ENCODE measurements around the gene HAPLN1. TPM values are rescaled to one million over a fixed set of nuclear protein-coding genes. Genes with fewer than 3 reads are reported as not detected.

Gene HAPLN1
- total RNA-seq, 1 experiment from 2014 or later, result not detected

DNA sequence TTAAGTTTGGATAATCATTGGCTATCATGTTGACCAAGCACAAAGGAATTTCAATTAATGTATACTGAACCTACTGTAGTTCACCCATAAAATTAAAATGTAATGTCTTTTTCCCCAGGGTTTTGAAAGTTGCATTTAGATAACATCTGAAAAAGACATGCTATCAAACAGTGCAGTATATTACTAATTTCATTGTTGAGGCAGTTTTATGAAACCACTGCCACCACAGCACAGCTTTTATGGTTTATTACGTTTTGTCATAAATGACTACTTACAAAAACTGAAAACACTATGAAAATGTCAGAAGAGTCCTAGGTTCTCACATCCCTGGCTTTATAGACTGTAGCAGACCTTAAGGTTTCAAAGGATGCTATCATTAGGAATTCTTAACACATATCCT, 32.0 kb upstream of the HAPLN1 start:
- H3K9me3 Mint-ChIP-seq (ENCODE audit: low read depth, unreplicated experiment), result peaks cover 21% of the 10 kb centered on the region
- no peaks in the 10 kb centered on the region for H3K27me3 Mint-ChIP-seq (ENCODE audit: unreplicated experiment)
- DNase-seq, result no peak
- BruUV-seq (replicated peaks), result no TSS peak
- no peak overlapping the region for H3K27ac Mint-ChIP-seq (ENCODE audit: unreplicated experiment)
- H3K36me3 Mint-ChIP-seq (ENCODE audit: insufficient read depth, unreplicated experiment), result no peaks in the 10 kb centered on the region
- H3K4me1 Mint-ChIP-seq (ENCODE audit: low read depth, unreplicated experiment), result no peaks in the 10 kb centered on the region
- TF ChIP-seq, protein P1, sequence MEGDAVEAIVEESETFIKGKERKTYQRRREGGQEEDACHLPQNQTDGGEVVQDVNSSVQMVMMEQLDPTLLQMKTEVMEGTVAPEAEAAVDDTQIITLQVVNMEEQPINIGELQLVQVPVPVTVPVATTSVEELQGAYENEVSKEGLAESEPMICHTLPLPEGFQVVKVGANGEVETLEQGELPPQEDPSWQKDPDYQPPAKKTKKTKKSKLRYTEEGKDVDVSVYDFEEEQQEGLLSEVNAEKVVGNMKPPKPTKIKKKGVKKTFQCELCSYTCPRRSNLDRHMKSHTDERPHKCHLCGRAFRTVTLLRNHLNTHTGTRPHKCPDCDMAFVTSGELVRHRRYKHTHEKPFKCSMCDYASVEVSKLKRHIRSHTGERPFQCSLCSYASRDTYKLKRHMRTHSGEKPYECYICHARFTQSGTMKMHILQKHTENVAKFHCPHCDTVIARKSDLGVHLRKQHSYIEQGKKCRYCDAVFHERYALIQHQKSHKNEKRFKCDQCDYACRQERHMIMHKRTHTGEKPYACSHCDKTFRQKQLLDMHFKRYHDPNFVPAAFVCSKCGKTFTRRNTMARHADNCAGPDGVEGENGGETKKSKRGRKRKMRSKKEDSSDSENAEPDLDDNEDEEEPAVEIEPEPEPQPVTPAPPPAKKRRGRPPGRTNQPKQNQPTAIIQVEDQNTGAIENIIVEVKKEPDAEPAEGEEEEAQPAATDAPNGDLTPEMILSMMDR (IDR thresholded peaks at IDR 0.05; ENCODE audit: unreplicated experiment), result no peak
- intact Hi-C loops (cut with micrococcal nuclease; ENCODE audit: unreplicated experiment), result no loop called here
- CTCF ChIA-PET, result interaction anchor here (0.7 kb wide), 1 partner anchor 17 kb away, joined by 3 read pairs; no protein-coding TSS in a partner anchor
- H3K4me3 Mint-ChIP-seq (ENCODE audit: low read depth, unreplicated experiment), result no peak overlapping the region

DNA sequence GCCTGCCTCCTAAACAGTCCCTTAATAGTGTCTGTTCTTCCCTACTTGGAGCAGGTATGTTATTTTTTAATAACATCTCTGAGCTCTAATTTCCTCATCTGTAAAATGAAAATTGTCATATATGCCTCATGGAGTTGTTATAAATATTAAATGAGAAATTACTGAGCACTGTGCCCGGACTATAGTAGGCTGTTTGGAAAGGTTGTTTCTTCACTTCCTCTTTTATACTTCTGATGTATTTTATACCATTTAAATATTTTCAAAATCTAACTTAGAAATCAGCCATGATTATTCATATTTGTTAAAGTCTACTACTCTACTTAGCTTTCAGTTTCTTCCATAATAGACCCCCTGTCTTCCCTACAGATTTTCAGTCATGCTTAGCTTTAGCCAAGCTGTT, 30.5 kb upstream of the HAPLN1 start:
- no peak overlapping the region for H3K27ac Mint-ChIP-seq (ENCODE audit: unreplicated experiment)
- H3K4me1 Mint-ChIP-seq (ENCODE audit: low read depth, unreplicated experiment), result no peaks in the 10 kb centered on the region
- CTCF ChIA-PET, result no interaction called here
- TF ChIP-seq, protein P1 (IDR thresholded peaks at IDR 0.05; ENCODE audit: unreplicated experiment), result no peak
- H3K4me3 Mint-ChIP-seq (ENCODE audit: low read depth, unreplicated experiment), result no peak overlapping the region
- H3K27me3 Mint-ChIP-seq (ENCODE audit: unreplicated experiment), result no peaks in the 10 kb centered on the region
- H3K36me3 Mint-ChIP-seq (ENCODE audit: insufficient read depth, unreplicated experiment), result no peaks in the 10 kb centered on the region
- BruUV-seq (replicated peaks), result no TSS peak
- intact Hi-C loops (cut with micrococcal nuclease; ENCODE audit: unreplicated experiment), result no loop called here
- DNase-seq, result no peak
- peaks cover 18% of the 10 kb centered on the region for H3K9me3 Mint-ChIP-seq (ENCODE audit: low read depth, unreplicated experiment)

DNA sequence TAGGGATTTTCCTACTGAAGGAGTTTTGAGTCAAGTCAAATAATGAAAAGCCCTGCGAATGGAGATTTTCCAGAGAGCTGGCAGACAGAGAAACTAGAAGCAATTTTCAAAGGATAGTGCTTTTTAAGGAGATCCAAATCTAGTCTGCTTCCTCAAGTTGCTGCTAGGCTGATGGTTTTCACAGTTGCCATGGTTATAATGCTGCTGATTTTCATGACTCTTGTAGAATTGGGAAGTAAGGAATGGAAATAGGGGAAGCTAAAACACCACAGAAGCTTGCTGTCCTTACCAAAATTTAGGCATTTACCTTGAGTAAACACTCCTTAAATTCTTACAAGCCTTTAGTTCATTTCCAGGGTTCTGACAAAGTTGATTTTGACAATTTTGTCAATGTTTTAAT, 30.1 kb upstream of the HAPLN1 start:
- H3K27ac Mint-ChIP-seq (ENCODE audit: unreplicated experiment), result no peak overlapping the region
- no peaks in the 10 kb centered on the region for H3K36me3 Mint-ChIP-seq (ENCODE audit: insufficient read depth, unreplicated experiment)
- no peak overlapping the region for H3K4me3 Mint-ChIP-seq (ENCODE audit: low read depth, unreplicated experiment)
- TF ChIP-seq, protein P1 (IDR thresholded peaks at IDR 0.05; ENCODE audit: unreplicated experiment), result no peak
- DNase-seq, result no peak
- intact Hi-C loops (cut with micrococcal nuclease; ENCODE audit: unreplicated experiment), result no loop called here
- H3K4me1 Mint-ChIP-seq (ENCODE audit: low read depth, unreplicated experiment), result no peaks in the 10 kb centered on the region
- H3K27me3 Mint-ChIP-seq (ENCODE audit: unreplicated experiment), result no peaks in the 10 kb centered on the region
- peaks cover 18% of the 10 kb centered on the region for H3K9me3 Mint-ChIP-seq (ENCODE audit: low read depth, unreplicated experiment)
- CTCF ChIA-PET, result no interaction called here
- BruUV-seq (replicated peaks), result no TSS peak

DNA sequence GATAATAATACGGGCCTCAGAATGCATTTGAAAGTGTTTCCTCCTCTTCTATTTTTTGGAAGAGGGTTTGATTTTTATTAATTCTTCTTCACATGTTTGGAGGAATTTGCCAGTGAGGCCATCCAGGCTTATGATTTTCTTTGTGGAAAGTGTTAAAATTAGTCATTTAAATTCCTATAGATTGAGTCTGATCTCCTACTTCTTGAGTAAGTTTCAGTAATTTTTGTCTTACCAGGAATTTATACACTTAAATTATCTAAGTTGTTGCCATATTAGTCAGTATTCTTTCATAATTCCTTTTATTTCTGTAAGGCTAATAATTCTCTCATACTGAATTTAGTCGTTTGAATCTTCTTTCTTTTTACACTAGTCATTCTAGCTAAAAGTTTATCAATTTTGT, 25.2 kb upstream of the HAPLN1 start:
- Mint-ChIP-seq H3K27me3 (ENCODE audit: unreplicated experiment) (no peaks in the 10 kb centered on the region), H3K36me3 (ENCODE audit: insufficient read depth, unreplicated experiment) (no peaks in the 10 kb centered on the region), H3K9me3 (ENCODE audit: low read depth, unreplicated experiment) (peaks cover 15% of the 10 kb centered on the region), H3K4me3 (ENCODE audit: low read depth, unreplicated experiment) (no peak overlapping the region), H3K4me1 (ENCODE audit: low read depth, unreplicated experiment) (no peaks in the 10 kb centered on the region), H3K27ac (ENCODE audit: unreplicated experiment) (no peak overlapping the region)
- no TSS peak for BruUV-seq (replicated peaks)
- TF ChIP-seq, protein P1 (IDR thresholded peaks at IDR 0.05; ENCODE audit: unreplicated experiment), result no peak
- no peak for DNase-seq
- intact Hi-C loops (cut with micrococcal nuclease; ENCODE audit: unreplicated experiment), result no loop called here
- CTCF ChIA-PET, result no interaction called here

All from Calu3 (cell line).